Mucosa of stomach (tissue), 1 donor: ENCODE results near the gene TNNT3.
A peak's percentile ranks its signal among the peaks of the same experiment; 100 is the strongest.

Experiments
- H3K27me3 ChIP-seq: one replicate; pipeline ENCODE4 v1.7.0; 2013; ENCODE audit warnings: mild to moderate bottlenecking, low read length; ENCODE audit not compliant: control insufficient read depth, insufficient read depth
- H3K36me3 ChIP-seq: one replicate; pipeline ENCODE4 v1.7.0; 2013; ENCODE audit warnings: low read length; ENCODE audit not compliant: control insufficient read depth, insufficient read depth
- H3K4me1 ChIP-seq: one replicate; pipeline ENCODE4 v1.7.0; 2013; ENCODE audit warnings: mild to moderate bottlenecking, low read length; ENCODE audit not compliant: control insufficient read depth, insufficient read depth
- H3K4me3 ChIP-seq: one replicate; pipeline ENCODE4 v1.7.0; 2013; ENCODE audit warnings: low read length
- H3K9ac ChIP-seq: one replicate; pipeline ENCODE4 v1.7.0; 2013; ENCODE audit warnings: mild to moderate bottlenecking, low read length, moderate library complexity
- H3K9me3 ChIP-seq: one replicate; pipeline ENCODE4 v1.7.0; 2013; ENCODE audit warnings: mild to moderate bottlenecking, low read length, moderate library complexity; ENCODE audit not compliant: control insufficient read depth
- donor health status: Pancreatic carcinoma.

Gene TNNT3

DNA sequence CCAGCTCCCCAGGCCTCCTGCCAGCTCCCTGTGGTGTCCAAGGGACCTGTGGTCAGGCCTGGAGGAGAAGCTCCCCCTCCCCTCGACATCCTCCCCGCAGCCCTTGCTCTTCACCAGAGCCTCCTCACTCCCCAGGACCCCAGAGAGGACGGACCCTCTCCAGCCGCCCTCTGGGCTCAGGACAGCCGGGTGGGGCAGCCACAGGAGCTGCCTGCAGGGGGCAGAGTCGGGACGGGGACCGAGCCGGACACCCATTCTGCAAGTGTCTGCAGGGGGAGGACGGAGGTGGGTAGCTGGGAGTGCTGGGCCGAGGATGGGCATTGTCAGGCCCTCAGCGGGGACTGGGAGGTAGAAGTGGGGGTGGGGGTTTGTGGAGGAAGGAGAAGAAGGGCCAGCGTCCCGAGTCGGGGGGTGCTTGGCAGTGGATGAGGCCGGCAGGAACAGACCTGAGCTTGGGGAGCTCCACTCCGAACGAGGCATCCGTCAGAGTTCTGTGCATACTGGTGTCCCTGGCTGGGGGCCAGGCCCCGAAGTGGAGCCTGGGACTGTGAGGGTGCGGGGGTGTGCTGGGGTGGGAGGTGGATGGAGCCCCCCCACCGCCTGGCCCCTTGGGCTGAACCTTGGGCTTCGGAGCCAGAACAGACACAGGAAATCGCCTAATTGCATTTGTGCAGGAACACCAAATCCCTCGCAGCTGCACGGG is 43.0 kb upstream of the TNNT3 start:
- no peak overlapping the region for H3K9ac ChIP-seq
- H3K4me1 ChIP-seq: peaks cover 15% of the 10 kb centered on the region
- no peak overlapping the region for H3K4me3 ChIP-seq
- no peaks in the 10 kb centered on the region for H3K27me3 ChIP-seq
- H3K36me3 ChIP-seq: no peaks in the 10 kb centered on the region
- no peaks in the 10 kb centered on the region for H3K9me3 ChIP-seq

DNA sequence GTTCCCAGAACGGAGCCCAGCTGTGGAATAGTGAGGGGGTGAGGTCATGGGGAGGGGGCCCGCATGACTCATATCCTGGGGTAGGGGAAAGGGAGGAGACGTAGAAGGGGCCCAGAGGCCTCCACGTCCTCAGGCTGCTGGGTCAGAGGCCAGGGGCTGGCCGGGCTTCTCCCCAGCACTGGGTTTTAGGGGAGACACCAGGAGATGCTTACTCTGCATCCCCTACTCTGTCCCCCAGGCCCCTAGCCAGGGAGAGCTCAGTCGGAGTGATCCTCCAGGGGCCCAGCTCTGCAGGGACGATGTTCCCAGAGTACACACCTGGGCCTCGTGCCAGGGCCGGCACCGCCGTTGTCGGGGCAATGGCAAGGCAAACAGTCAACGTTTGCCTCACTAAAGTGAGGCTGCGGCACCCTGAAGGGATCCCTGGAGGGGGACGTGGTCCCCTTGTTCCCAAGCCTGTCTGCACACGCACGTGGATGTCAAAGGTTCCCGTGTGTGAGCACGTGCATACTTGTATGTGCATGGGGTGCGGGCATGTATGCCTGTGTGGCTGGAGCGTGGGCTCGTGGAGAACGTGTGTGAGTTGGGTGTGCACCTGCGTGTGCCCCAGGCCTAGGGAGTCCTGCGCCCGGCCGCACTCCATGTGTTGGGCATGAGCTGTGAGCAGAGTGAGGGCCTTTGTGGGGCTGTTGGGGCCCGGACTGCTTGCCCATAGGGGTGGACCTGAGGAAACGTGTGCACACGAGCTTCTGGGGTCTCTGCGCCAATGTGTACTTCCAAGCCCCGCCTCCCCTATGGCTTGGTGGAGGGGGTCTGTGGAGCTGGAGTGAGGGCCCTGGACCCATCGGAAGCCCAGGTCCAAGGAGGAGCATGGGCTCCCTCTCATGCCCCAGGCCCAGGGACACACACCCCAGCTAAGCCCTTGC is 42.0 kb upstream of the TNNT3 start:
- H3K9me3 ChIP-seq: no peaks in the 10 kb centered on the region
- peaks cover 15% of the 10 kb centered on the region for H3K4me1 ChIP-seq
- H3K36me3 ChIP-seq: no peaks in the 10 kb centered on the region
- no peak overlapping the region for H3K9ac ChIP-seq
- H3K4me3 ChIP-seq: no peak overlapping the region
- no peaks in the 10 kb centered on the region for H3K27me3 ChIP-seq

DNA sequence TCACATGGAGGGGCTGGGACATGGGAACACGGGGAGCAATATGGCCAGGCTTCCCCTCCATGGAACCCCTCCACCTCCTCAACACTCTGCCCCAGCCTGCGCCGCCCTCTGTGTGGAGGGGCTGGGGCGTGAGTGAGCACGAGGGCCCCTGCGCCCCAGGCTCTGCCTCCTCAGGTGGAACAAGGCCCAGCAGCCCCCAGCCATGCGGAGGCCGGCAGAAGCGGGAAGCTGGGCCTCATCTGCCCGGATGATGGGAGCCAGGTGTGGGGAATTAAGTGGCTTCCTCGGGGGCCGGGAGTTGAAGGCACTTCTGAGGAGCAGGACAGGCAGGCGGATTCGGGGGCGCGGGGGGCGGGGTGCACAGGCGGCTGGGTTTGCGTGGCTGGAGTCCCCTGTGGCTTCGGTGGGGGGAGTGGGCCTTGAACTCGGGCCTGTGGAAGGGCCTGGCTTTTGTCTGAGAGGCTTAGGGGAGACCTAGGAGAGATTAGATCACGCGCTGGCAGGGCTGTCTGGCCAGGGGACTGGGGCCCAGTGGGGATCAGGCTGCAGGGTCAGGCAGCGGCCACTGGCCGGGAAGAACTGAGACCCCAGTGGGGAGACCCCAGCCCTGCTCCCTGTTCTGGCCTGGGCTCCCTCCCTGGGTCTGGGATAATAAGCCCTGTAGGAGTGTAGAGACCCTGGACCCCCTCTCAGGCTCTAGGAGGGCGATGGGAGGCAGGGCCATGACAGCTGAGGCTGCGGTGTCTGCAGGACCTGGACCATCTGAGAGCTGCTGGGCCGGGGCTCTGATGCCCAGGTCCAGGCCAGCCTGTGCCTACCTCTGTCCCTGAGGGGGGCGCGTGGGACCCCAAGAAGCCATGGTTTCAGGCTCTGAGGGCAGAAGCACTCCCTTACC is 41.1 kb upstream of the TNNT3 start:
- H3K36me3 ChIP-seq: no peaks in the 10 kb centered on the region
- no peaks in the 10 kb centered on the region for H3K27me3 ChIP-seq
- H3K4me1 ChIP-seq: peaks cover 15% of the 10 kb centered on the region
- H3K9me3 ChIP-seq: no peaks in the 10 kb centered on the region
- no peak overlapping the region for H3K9ac ChIP-seq
- no peak overlapping the region for H3K4me3 ChIP-seq

DNA sequence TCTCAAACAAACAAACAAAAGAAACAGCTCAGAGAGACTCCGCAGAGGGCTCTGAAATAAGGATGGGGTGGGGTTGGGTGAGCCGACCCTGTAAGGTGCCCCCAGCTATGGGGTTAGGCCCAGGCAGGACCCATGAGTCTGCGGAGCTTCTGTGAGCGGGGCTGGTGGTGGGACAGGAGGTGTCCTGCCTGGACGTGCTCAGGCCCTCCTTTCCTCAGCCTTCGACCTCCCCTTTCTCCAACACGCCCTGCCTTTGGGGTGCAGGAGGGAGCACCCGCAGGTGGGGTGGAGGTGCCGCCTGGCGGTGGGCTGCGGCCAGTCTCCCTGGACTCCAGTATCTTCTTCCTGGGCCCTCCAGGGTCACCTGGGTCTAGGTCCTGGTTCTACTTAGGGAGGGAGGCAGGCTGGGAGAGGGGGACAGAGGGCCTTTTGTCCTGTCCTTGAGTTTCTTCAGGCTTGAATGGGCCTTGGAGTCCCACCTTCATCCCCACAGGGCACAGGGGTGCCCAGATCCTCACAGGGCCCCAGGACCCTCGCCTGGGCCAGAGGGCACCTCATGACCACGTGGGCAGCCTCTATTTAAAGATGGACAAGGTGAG is 40.1 kb upstream of the TNNT3 start:
- H3K27me3 ChIP-seq: no peaks in the 10 kb centered on the region
- H3K9ac ChIP-seq: no peak overlapping the region
- H3K9me3 ChIP-seq: no peaks in the 10 kb centered on the region
- no peak overlapping the region for H3K4me3 ChIP-seq
- peaks cover 15% of the 10 kb centered on the region for H3K4me1 ChIP-seq
- no peaks in the 10 kb centered on the region for H3K36me3 ChIP-seq

DNA sequence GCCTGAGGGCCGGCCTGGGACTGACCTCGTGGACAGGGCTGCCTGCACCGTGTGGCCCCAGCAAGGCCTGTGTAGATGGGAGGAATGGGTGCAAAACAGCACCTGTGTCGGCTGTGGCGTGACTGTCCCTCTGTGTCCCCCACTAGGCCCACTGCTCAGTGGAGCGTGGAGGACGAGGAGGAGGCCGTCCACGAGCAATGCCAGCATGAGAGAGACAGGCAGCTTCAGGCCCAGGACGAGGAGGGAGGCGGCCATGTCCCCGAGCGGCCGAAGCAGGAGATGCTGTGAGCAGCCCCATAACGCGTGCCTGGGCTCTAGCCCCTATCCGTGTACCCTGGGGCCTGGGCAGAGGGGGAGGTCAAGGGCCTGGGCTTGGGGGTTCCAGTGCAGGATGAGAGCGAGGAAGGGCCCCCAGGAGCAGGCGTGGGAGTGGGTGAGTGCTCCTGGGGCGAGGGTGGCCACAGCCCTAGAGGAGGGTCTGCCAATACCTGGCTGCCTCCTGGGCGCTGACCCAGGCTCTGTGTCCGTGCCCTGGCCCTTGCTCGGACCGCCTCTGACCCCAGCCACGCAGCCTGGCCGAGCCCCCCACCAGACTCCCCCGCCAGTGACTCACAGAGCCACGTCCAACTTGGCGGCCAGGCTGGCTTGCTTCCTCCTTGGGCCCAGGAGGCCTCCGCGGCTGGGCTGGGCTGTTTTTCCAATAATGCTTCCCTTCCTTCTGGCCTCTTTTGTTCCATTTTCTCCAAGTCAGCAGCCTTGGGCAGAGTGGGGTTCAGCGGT is 39.4 kb upstream of the TNNT3 start:
- Histone ChIP-seq H3K36me3 (no peaks in the 10 kb centered on the region), H3K27me3 (no peaks in the 10 kb centered on the region), H3K4me1 (peaks cover 15% of the 10 kb centered on the region), H3K4me3 (no peak overlapping the region), H3K9me3 (no peaks in the 10 kb centered on the region), H3K9ac (peak overlapping the region; percentile 25)

DNA sequence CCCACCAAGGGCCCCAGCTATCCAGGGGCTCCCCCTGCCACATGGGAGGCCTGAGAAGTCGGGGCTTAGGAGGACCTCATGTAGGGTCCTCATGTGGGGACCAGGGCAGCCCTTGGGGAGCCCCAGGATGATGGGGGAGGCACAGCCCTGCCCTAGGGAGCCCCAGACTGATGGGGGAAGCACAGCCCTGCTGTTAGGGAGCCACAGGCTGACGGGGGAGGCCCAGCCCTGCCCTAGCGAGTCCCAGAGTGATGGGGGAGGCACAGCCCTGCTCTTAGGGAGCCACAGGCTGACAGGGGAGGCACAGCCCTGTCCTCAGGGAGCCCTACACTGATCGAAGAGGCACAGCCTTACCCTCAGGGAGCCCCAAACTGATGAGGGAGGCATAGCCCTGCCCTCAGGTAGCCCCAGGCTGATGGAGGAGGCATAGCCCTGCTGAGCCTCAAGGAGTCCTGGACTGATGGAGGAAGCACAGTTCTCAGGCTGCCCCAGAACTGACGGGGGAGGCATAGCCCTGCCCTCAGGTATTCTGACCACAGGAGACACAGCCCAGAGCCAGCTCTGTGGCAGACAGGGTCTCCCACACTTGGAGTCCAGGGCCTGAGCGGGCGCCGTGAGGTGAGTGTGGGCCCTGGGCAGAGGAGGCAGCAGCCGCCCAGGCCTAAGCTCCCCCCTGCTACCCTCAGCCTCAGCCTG is 38.6 kb upstream of the TNNT3 start:
- Histone ChIP-seq H3K36me3 (no peaks in the 10 kb centered on the region), H3K4me1 (peaks cover 15% of the 10 kb centered on the region), H3K27me3 (no peaks in the 10 kb centered on the region), H3K4me3 (no peak overlapping the region), H3K9me3 (no peaks in the 10 kb centered on the region), H3K9ac (peak overlapping the region; percentile 25)

DNA sequence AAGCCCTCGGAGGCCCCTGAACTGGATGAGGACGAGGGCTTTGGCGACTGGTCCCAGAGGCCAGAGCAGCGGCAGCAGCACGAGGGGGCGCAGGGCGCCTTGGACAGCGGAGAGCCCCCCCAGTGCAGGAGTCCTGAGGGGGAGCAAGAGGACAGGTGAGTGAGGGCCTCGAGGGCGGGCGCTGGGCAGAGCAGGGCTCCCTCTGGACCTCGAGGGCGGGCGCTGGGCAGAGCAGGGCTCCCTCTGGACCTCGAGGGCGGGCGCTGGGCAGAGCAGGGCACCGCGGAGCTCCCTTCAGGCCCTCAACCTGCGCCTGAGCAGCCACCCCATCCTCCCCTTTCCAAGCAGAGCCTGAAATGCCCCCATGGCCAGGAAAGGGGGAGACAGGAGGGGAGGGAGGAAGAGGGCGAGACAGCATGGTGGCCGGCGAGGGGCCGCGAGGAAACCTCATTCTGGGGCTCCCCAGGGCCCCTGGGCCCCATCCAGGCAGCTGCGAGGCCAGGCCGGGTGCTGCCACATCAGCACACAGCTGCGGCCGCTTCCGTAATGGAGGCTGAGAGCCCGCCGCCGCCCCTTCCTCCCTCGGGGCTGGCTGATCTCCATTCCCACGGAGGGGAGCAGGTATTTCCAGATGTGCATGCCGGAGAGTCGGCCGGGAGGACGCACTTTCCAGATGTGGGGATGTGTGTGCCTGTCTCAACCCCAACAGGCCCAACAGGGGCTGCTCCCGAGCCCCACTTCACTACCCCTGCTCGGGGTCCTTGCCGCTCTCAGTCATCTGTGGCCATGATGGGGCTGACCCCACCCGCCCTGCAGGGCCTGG is 37.9 kb upstream of the TNNT3 start:
- no peak overlapping the region for H3K4me3 ChIP-seq
- H3K27me3 ChIP-seq: no peaks in the 10 kb centered on the region
- peaks cover 13% of the 10 kb centered on the region for H3K4me1 ChIP-seq
- no peak overlapping the region for H3K9ac ChIP-seq
- H3K9me3 ChIP-seq: no peaks in the 10 kb centered on the region
- no peaks in the 10 kb centered on the region for H3K36me3 ChIP-seq

DNA sequence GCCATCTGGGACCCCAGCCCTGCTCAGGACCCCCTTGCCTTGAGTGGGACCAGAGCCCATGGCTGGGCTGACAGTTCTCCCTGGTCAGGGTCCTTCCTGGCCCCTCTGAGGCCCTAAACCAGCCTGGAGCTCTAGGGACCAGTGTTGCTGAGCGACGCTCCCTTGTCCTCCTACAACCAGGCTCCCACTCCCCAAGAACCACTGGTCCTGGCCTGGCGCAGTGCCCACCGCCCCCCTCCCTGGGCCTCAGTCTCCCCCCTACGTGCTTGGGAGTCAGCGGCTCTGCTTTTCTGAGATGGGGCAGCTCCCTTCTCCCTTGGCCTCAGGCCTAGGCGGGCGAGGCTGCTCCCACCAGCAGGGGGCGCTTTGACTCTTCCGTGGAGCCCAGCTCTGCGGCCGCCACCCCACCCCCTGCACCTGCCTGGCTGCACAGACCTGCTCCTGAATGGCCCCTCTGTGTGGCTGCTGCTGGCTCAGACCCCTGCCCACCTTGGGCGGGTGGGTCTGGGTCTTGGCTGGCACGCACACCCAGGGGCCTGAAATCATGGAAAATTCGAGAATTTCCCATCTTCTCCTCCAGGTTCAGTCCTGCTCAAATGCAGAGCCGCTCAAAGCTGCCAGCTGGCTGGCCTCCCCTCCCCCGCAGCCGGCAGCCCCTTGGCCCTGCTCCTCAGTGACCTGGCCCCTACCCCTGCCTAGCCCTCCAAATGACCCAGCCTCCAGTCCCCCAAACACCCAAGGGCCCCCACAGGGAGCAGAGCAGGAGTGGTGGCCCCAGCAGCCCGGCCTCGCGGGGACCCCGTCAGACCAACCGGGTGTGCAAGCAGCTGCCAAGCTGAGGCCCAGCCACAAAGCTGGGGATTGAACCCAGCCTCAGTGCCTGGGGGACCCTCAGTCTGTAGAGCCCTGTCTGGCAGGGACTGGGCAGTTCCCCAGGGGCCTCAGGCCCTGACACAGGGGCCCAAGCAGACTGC is 37.0 kb upstream of the TNNT3 start:
- Histone ChIP-seq H3K27me3 (peaks cover 2% of the 10 kb centered on the region), H3K9me3 (no peaks in the 10 kb centered on the region), H3K4me1 (peaks cover 7% of the 10 kb centered on the region), H3K9ac (no peak overlapping the region), H3K36me3 (no peaks in the 10 kb centered on the region), H3K4me3 (no peak overlapping the region)

DNA sequence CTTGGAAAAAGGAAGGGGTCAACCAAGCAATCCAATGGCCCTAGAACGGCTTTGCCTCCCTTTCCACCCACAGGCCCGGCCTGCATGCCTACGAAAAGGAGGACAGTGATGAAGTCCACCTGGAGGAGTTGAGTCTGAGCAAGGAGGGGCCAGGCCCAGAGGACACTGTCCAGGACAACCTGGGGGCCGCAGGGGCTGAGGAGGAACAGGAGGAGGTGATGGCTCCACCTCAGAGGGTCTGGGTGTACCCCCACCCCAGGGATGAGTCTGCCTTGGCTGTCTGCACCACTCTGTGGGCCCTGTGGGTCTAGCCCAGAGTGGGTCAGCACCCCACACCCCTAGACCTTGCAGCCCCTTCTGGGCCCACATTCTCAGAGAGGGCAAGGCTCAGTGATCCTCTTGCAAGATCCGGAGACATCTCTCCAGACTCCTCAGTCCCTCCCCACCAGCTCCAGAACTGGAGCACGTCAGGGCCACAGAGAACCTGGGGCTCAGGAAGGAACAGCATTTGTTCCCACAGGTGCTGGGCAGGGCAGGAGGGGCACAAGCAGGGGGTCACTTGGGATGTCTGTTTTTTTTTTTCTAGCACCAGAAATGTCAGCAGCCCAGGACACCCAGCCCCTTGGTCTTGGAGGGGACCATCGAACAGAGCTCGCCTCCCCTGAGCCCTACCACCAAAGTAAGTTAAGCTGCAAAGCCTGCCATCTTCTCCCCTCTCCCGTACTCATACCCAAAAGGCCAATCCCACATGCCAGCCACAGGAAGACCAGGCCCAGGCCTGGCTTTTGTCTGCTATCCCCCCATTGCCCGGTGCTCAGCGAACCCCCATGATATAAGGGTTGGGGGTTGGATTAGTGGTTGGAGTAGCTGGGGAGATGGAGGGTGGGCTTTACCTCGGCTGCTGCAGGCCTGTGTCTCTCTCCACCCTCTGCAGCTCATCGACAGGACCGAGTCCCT is 35.9 kb upstream of the TNNT3 start:
- H3K4me1 ChIP-seq: peaks cover 6% of the 10 kb centered on the region

More for the DNA sequence above, 35.9 kb upstream of the TNNT3 start:
- no peak overlapping the region for H3K4me3 ChIP-seq
- peaks cover 4% of the 10 kb centered on the region for H3K27me3 ChIP-seq
- no peaks in the 10 kb centered on the region for H3K9me3 ChIP-seq
- no peak overlapping the region for H3K9ac ChIP-seq
- no peaks in the 10 kb centered on the region for H3K36me3 ChIP-seq
